ENCODE data around the gene SERPIND1.
"Not testable (repeated sequence)": the region's sequence is repeated elsewhere in the genome, so short reads cannot be mapped to it uniquely, and the experiment has no call there.

Gene SERPIND1

GRCh38 chr22:20818471-20818870 lies 44.6 kb downstream of the SERPIND1 start:
- no peak for DNase-seq

- no peak for DNase-seq
Measured at GRCh38 chr22:20819471-20819870, 45.6 kb downstream of the SERPIND1 start.

- not testable (repeated sequence) for DNase-seq
Measured at GRCh38 chr22:20821717-20822239, 47.9 kb downstream of the SERPIND1 start.

- DNase-seq = no peak
Measured at GRCh38 chr22:20822240-20822639, 48.3 kb downstream of the SERPIND1 start.

- no peak for DNase-seq
Measured at GRCh38 chr22:20823264-20823663, 49.4 kb downstream of the SERPIND1 start.

- not testable (repeated sequence) for DNase-seq
Measured at GRCh38 chr22:20825216-20825615, 51.3 kb downstream of the SERPIND1 start.

- DNase-seq = no peak
Measured at GRCh38 chr22:20825624-20826023, 51.7 kb downstream of the SERPIND1 start.

GRCh38 chr22:20826373-20827152 lies 52.6 kb downstream of the SERPIND1 start:
- DNase-seq = not testable (repeated sequence)

GRCh38 chr22:20829491-20830134 lies 55.7 kb downstream of the SERPIND1 start:
- DNase-seq = no peak

- DNase-seq = no peak
Measured at GRCh38 chr22:20833225-20833665, 59.3 kb downstream of the SERPIND1 start.

GRCh38 chr22:20834206-20834605 lies 60.3 kb downstream of the SERPIND1 start:
- no peak for DNase-seq

- no peak for DNase-seq
Measured at GRCh38 chr22:20834725-20835124, 60.8 kb downstream of the SERPIND1 start.

All from activated CD4-positive, alpha-beta T cell treated with anti-CD3 and anti-CD28 coated beads, Interleukin-2, amount 50 U/mL, for 4 hours (primary cell).